CD4-positive, CD25-positive, alpha-beta regulatory T cell (primary cell): ENCODE measurements around the gene GLP2R. TPM values are rescaled to one million over a fixed set of nuclear protein-coding genes. Genes with fewer than 3 reads are reported as not detected.

Experiments used
- ATAC-seq, 2 donors: fragments of 150-1000 bp; cut with Tn5 transposase; one replicate each; pipeline ENCODE4 v1.10.0; 2021; ENCODE audit warnings: low read depth in 2 of 2, moderate number of reproducible peaks in 2 of 2, moderate library complexity in 1 of 2
- DNase-seq, 3 donors: peaks; one replicate each; pipeline versions ENCODE4 v3.0.0 to v3.0.0-alpha.2; 2012 to 2022; ENCODE audit warnings: mixed read lengths in 1 of 3
- H3K27ac ChIP-seq: one replicate; pipeline ENCODE4 v1.7.0; 2013; ENCODE audit warnings: mild to moderate bottlenecking, low read length; ENCODE audit not compliant: insufficient read depth, poor library complexity, severe bottlenecking
- H3K27me3 ChIP-seq: one replicate; pipeline ENCODE4 v1.7.0; 2013; ENCODE audit warnings: low read length; ENCODE audit not compliant: control insufficient read depth, insufficient read depth
- H3K36me3 ChIP-seq: one replicate; pipeline ENCODE4 v1.7.0; 2013; ENCODE audit warnings: mild to moderate bottlenecking, low read length, moderate library complexity; ENCODE audit not compliant: control insufficient read depth, insufficient read depth
- H3K4me1 ChIP-seq: 2 replicates; pipeline ENCODE4 v1.7.0; 2013; ENCODE audit warnings: mild to moderate bottlenecking, low read length; ENCODE audit not compliant: insufficient read depth, control insufficient read depth, poor library complexity, severe bottlenecking
- H3K4me3 ChIP-seq: one replicate; pipeline ENCODE4 v1.7.0; 2013; ENCODE audit warnings: low read depth, mild to moderate bottlenecking, low read length, moderate library complexity
- H3K9me3 ChIP-seq, 2 experiments: 1 replicate in 1 of 2; 2 replicates in 1 of 2; pipeline ENCODE4 v1.7.0; 2013; ENCODE audit warnings: low read length in 2 of 2, mild to moderate bottlenecking in 1 of 2, moderate library complexity in 1 of 2; ENCODE audit not compliant: control insufficient read depth in 2 of 2
- H3K27ac Mint-ChIP-seq, 3 donors: one replicate each; pipeline ENCODE4 v1.8.0; 2020 to 2022; ENCODE audit warnings: mild to moderate bottlenecking in 3 of 3, mixed read lengths in 3 of 3, moderate library complexity in 2 of 3
- H3K27me3 Mint-ChIP-seq: one replicate; pipeline ENCODE4 v1.8.0; 2022; ENCODE audit warnings: mild to moderate bottlenecking, mixed read lengths
- H3K36me3 Mint-ChIP-seq: one replicate; pipeline ENCODE4 v1.8.0; 2020; ENCODE audit warnings: mixed read lengths
- H3K4me1 Mint-ChIP-seq, 4 donors: one replicate each; pipeline ENCODE4 v1.8.0; 2020 to 2022; ENCODE audit warnings: mixed read lengths in 4 of 4, mild to moderate bottlenecking in 1 of 4
- H3K4me3 Mint-ChIP-seq, 4 donors: one replicate each; pipeline ENCODE4 v1.8.0; 2020 to 2022; ENCODE audit warnings: mild to moderate bottlenecking in 4 of 4, mixed read lengths in 4 of 4, moderate library complexity in 3 of 4
- H3K9me3 Mint-ChIP-seq, 7 donors: one replicate each; pipeline ENCODE4 v1.8.0; 2020 to 2022; ENCODE audit warnings: mixed read lengths in 7 of 7, mild to moderate bottlenecking in 3 of 7, moderate library complexity in 2 of 7
- polyA plus RNA-seq, 4 donors: library from polyadenylated mRNA; unstranded; fragments of 300-500 nt; fragmentation: Illumina TruSeq; gene quantifications; one replicate each; pipeline ENCODE4 v1.2.3, GENCODE V29; 2021
- total RNA-seq: library from RNA; stranded (reverse); gene quantifications from one replicate; pipeline ENCODE4 v1.2.3, GENCODE V29; 2022

GLP2R gene
- total and polyA plus RNA-seq, 5 donors from 2014 or later: not detected

- no peak overlapping the region for H3K27ac Mint-ChIP-seq
Observed at GRCh38 chr17:9843152-9844010, 17.7 kb downstream of the GLP2R start.

GRCh38 chr17:9844153-9844552 is 18.4 kb downstream of the GLP2R start:
- Mint-ChIP-seq H3K36me3 (no peaks in the 10 kb centered on the region), H3K9me3 (peaks cover 0 to 2% (median 0%) of the 10 kb centered on the region in 7 donors), H3K4me1 (no peaks in the 10 kb centered on the region), H3K4me3 (no peak overlapping the region), H3K27ac (no peak overlapping the region), H3K27me3 (no peaks in the 10 kb centered on the region)
- Histone ChIP-seq H3K9me3 (no peaks in the 10 kb centered on the region), H3K4me3 (no peak overlapping the region), H3K4me1 (no peaks in the 10 kb centered on the region), H3K27me3 (no peaks in the 10 kb centered on the region), H3K36me3 (no peaks in the 10 kb centered on the region), H3K27ac (no peak overlapping the region)
- ATAC-seq (no peak), DNase-seq (no peak)

More at GRCh38 chr17:9843152-9844010, 17.7 kb downstream of the GLP2R start:
- no peak overlapping the region for H3K4me3 ChIP-seq
- ATAC-seq (no peak), DNase-seq (no peak)
- Mint-ChIP-seq H3K27me3 (no peaks in the 10 kb centered on the region), H3K4me1 (no peaks in the 10 kb centered on the region), H3K4me3 (no peak overlapping the region), H3K9me3 (peaks cover 0 to 2% (median 0%) of the 10 kb centered on the region in 7 donors), H3K36me3 (no peaks in the 10 kb centered on the region)
- H3K27me3 ChIP-seq: no peaks in the 10 kb centered on the region
- H3K9me3 ChIP-seq: no peaks in the 10 kb centered on the region
- no peaks in the 10 kb centered on the region for H3K36me3 ChIP-seq
- no peaks in the 10 kb centered on the region for H3K4me1 ChIP-seq
- no peak overlapping the region for H3K27ac ChIP-seq

- no peak overlapping the region for H3K27ac ChIP-seq
- H3K4me3 ChIP-seq: no peak overlapping the region
- no peaks in the 10 kb centered on the region for H3K9me3 ChIP-seq
- H3K36me3 ChIP-seq: no peaks in the 10 kb centered on the region
- H3K4me3 Mint-ChIP-seq: no peak overlapping the region
- ATAC-seq (no peak), DNase-seq (no peak)
- H3K27me3 Mint-ChIP-seq: no peaks in the 10 kb centered on the region
- no peaks in the 10 kb centered on the region for H3K4me1 ChIP-seq
- no peak overlapping the region for H3K27ac Mint-ChIP-seq
- no peaks in the 10 kb centered on the region for H3K27me3 ChIP-seq
- H3K4me1 Mint-ChIP-seq: no peaks in the 10 kb centered on the region
- no peaks in the 10 kb centered on the region for H3K36me3 Mint-ChIP-seq
- peaks cover 0 to 2% (median 0%) of the 10 kb centered on the region in 7 donors for H3K9me3 Mint-ChIP-seq
Observed at GRCh38 chr17:9845306-9845705, 19.6 kb downstream of the GLP2R start.

GRCh38 chr17:9850151-9850550 is 24.4 kb downstream of the GLP2R start:
- Mint-ChIP-seq H3K27ac (no peak overlapping the region), H3K27me3 (peaks cover 7% of the 10 kb centered on the region), H3K9me3 (peaks cover 0 to 4% (median 1%) of the 10 kb centered on the region in 7 donors), H3K4me3 (no peak overlapping the region), H3K4me1 (no peaks in the 10 kb centered on the region), H3K36me3 (no peaks in the 10 kb centered on the region)
- Histone ChIP-seq H3K36me3 (no peaks in the 10 kb centered on the region), H3K4me1 (no peaks in the 10 kb centered on the region), H3K27me3 (no peaks in the 10 kb centered on the region), H3K4me3 (no peak overlapping the region), H3K9me3 (no peaks in the 10 kb centered on the region), H3K27ac (no peak overlapping the region)
- ATAC-seq (no peak), DNase-seq (no peak)

- no peak for ATAC-seq
- H3K36me3 Mint-ChIP-seq: no peaks in the 10 kb centered on the region
- no peaks in the 10 kb centered on the region for H3K4me1 ChIP-seq
Observed at GRCh38 chr17:9854255-9854654, 28.5 kb downstream of the GLP2R start.

GRCh38 chr17:9855036-9855435 is 29.3 kb downstream of the GLP2R start:
- H3K9me3 ChIP-seq: peaks cover 0 to 3% of the 10 kb centered on the region in 2 experiments
- H3K4me3 Mint-ChIP-seq: no peak overlapping the region
- H3K36me3 ChIP-seq: no peaks in the 10 kb centered on the region
- ATAC-seq (no peak), DNase-seq (no peak)
- H3K4me3 ChIP-seq: no peak overlapping the region
- no peaks in the 10 kb centered on the region for H3K4me1 ChIP-seq
- no peak overlapping the region for H3K27ac Mint-ChIP-seq
- H3K27ac ChIP-seq: no peak overlapping the region
- peaks cover 0 to 9% (median 4%) of the 10 kb centered on the region in 7 donors for H3K9me3 Mint-ChIP-seq
- H3K27me3 Mint-ChIP-seq: peaks cover 7% of the 10 kb centered on the region
- H3K36me3 Mint-ChIP-seq: no peaks in the 10 kb centered on the region
- no peaks in the 10 kb centered on the region for H3K4me1 Mint-ChIP-seq
- no peaks in the 10 kb centered on the region for H3K27me3 ChIP-seq

More at GRCh38 chr17:9854255-9854654, 28.5 kb downstream of the GLP2R start:
- no peak overlapping the region for H3K27ac Mint-ChIP-seq
- H3K27me3 Mint-ChIP-seq: peaks cover 7% of the 10 kb centered on the region
- H3K9me3 Mint-ChIP-seq: peaks cover 0 to 9% (median 4%) of the 10 kb centered on the region in 7 donors
- Histone ChIP-seq H3K4me3 (no peak overlapping the region), H3K9me3 (no peaks in the 10 kb centered on the region), H3K27me3 (no peaks in the 10 kb centered on the region), H3K36me3 (no peaks in the 10 kb centered on the region), H3K27ac (no peak overlapping the region)
- DNase-seq: no peak
- H3K4me1 Mint-ChIP-seq: no peaks in the 10 kb centered on the region
- H3K4me3 Mint-ChIP-seq: no peak overlapping the region

GRCh38 chr17:9859781-9860180 is 34.1 kb downstream of the GLP2R start:
- DNase-seq (no peak), ATAC-seq (no peak)
- no peak overlapping the region for H3K4me3 Mint-ChIP-seq
- Histone ChIP-seq H3K36me3 (no peaks in the 10 kb centered on the region), H3K4me1 (no peaks in the 10 kb centered on the region), H3K9me3 (peaks cover 0 to 11% of the 10 kb centered on the region in 2 experiments), H3K4me3 (no peak overlapping the region), H3K27ac (no peak overlapping the region), H3K27me3 (no peaks in the 10 kb centered on the region)
- H3K27ac Mint-ChIP-seq: no peak overlapping the region
- no peaks in the 10 kb centered on the region for H3K27me3 Mint-ChIP-seq
- no peaks in the 10 kb centered on the region for H3K36me3 Mint-ChIP-seq
- peaks cover 0 to 18% (median 6%) of the 10 kb centered on the region in 7 donors for H3K9me3 Mint-ChIP-seq
- no peaks in the 10 kb centered on the region for H3K4me1 Mint-ChIP-seq

GRCh38 chr17:9860851-9861250 is 35.1 kb downstream of the GLP2R start:
- no peaks in the 10 kb centered on the region for H3K4me1 ChIP-seq
- no peaks in the 10 kb centered on the region for H3K27me3 ChIP-seq
- H3K4me1 Mint-ChIP-seq: no peaks in the 10 kb centered on the region
- DNase-seq (no peak), ATAC-seq (no peak)
- H3K4me3 ChIP-seq: no peak overlapping the region
- H3K36me3 ChIP-seq: no peaks in the 10 kb centered on the region
- H3K27ac ChIP-seq: no peak overlapping the region
- no peaks in the 10 kb centered on the region for H3K27me3 Mint-ChIP-seq
- H3K4me3 Mint-ChIP-seq: no peak overlapping the region
- no peaks in the 10 kb centered on the region for H3K36me3 Mint-ChIP-seq
- H3K27ac Mint-ChIP-seq: no peak overlapping the region
- H3K9me3 Mint-ChIP-seq: peaks cover 0 to 18% (median 7%) of the 10 kb centered on the region in 7 donors
- peaks cover 0 to 11% of the 10 kb centered on the region in 2 experiments for H3K9me3 ChIP-seq
